ENCODE data around the gene C1D. TPM values are rescaled to one million over a fixed set of nuclear protein-coding genes. Genes with fewer than 3 reads are reported as not detected.
A peak's percentile ranks its signal among the peaks of the same experiment; 100 is the strongest.
"Not testable (repeated sequence)": the region's sequence is repeated elsewhere in the genome, so short reads cannot be mapped to it uniquely, and the experiment has no call there.

C1D gene
- total and polyA plus RNA-seq, 2 donors from 2014 or later, result 23.0 to 34.2 TPM

GRCh38 chr2:68083346-68083745 is 20.5 kb upstream of the C1D start:
- no peak for TF ChIP-seq CTCF (IDR thresholded peaks at IDR 0.05; ENCODE audit: borderline replicate concordance, extremely low read depth, insufficient read depth)
- FAIRE-seq (no peak), DNase-seq (no peak)
- Histone ChIP-seq H3K27ac (ENCODE audit: low read depth in 2 of 2, low read length in 2 of 2) (no peak overlapping the region), H3K27me3 (ENCODE audit: control insufficient read depth, insufficient read depth, low read length) (no peaks in the 10 kb centered on the region), H3K9ac (ENCODE audit: low read length in 3 of 3) (no peak overlapping the region), H3K36me3 (ENCODE audit: control insufficient read depth in 2 of 3, insufficient read depth in 3 of 3, low read length in 3 of 3) (no peaks in the 10 kb centered on the region), H3K9me3 (ENCODE audit: control insufficient read depth in 2 of 3, insufficient read depth in 1 of 3, low read length in 3 of 3) (no peaks in the 10 kb centered on the region), H3K4me3 (ENCODE audit: low read length in 3 of 3) (no peak overlapping the region), H3K4me1 (ENCODE audit: control insufficient read depth in 2 of 3, insufficient read depth in 2 of 3, low read depth in 1 of 3, low read length in 3 of 3) (no peaks in the 10 kb centered on the region)
- intact Hi-C loops (cut with DNase I), result no loop called here

- H3K27ac ChIP-seq (ENCODE audit: low read depth in 2 of 2, low read length in 2 of 2), result no peak overlapping the region
- H3K4me1 ChIP-seq (ENCODE audit: control insufficient read depth in 2 of 3, insufficient read depth in 2 of 3, low read depth in 1 of 3, low read length in 3 of 3), result no peaks in the 10 kb centered on the region
- no peaks in the 10 kb centered on the region for H3K27me3 ChIP-seq (ENCODE audit: control insufficient read depth, insufficient read depth, low read length)
- FAIRE-seq (no peak), DNase-seq (no peak)
- no peaks in the 10 kb centered on the region for H3K36me3 ChIP-seq (ENCODE audit: control insufficient read depth in 2 of 3, insufficient read depth in 3 of 3, low read length in 3 of 3)
- intact Hi-C loops (cut with DNase I), result no loop called here
- TF ChIP-seq CTCF (IDR thresholded peaks at IDR 0.05; ENCODE audit: borderline replicate concordance, extremely low read depth, insufficient read depth), result no peak
- no peak overlapping the region for H3K9ac ChIP-seq (ENCODE audit: low read length in 3 of 3)
- H3K4me3 ChIP-seq (ENCODE audit: low read length in 3 of 3), result no peak overlapping the region
- no peaks in the 10 kb centered on the region for H3K9me3 ChIP-seq (ENCODE audit: control insufficient read depth in 2 of 3, insufficient read depth in 1 of 3, low read length in 3 of 3)
These were observed 11.2 kb upstream of the C1D start for GRCh38 chr2:68074050-68074449.

- H3K36me3 ChIP-seq (ENCODE audit: control insufficient read depth in 2 of 3, insufficient read depth in 3 of 3, low read length in 3 of 3); H3K27me3 ChIP-seq (ENCODE audit: control insufficient read depth, insufficient read depth, low read length); H3K4me1 ChIP-seq (ENCODE audit: control insufficient read depth in 2 of 3, insufficient read depth in 2 of 3, low read depth in 1 of 3, low read length in 3 of 3); H3K9me3 ChIP-seq (ENCODE audit: control insufficient read depth in 2 of 3, insufficient read depth in 1 of 3, low read length in 3 of 3); intact Hi-C loops (cut with DNase I); H3K4me3 ChIP-seq (ENCODE audit: low read length in 3 of 3); H3K27ac ChIP-seq (ENCODE audit: low read depth in 2 of 2, low read length in 2 of 2); FAIRE-seq; H3K9ac ChIP-seq (ENCODE audit: low read length in 3 of 3): not testable (repeated sequence)
- DNase-seq, result peak in 2 of 5 donors; percentile 38 to 70
These were observed 1.2 kb upstream of the C1D start for GRCh38 chr2:68063797-68064646.

- no peak overlapping the region for H3K9ac ChIP-seq (ENCODE audit: low read length in 3 of 3)
- H3K4me3 ChIP-seq (ENCODE audit: low read length in 3 of 3), result no peak overlapping the region
- intact Hi-C loops (cut with DNase I), result no loop called here
- TF ChIP-seq CTCF (IDR thresholded peaks at IDR 0.05; ENCODE audit: borderline replicate concordance, extremely low read depth, insufficient read depth), result no peak
- no peak overlapping the region for H3K27ac ChIP-seq (ENCODE audit: low read depth in 2 of 2, low read length in 2 of 2)
- H3K36me3 ChIP-seq (ENCODE audit: control insufficient read depth in 2 of 3, insufficient read depth in 3 of 3, low read length in 3 of 3), result no peaks in the 10 kb centered on the region
- H3K27me3 ChIP-seq (ENCODE audit: control insufficient read depth, insufficient read depth, low read length), result no peaks in the 10 kb centered on the region
- H3K4me1 ChIP-seq (ENCODE audit: control insufficient read depth in 2 of 3, insufficient read depth in 2 of 3, low read depth in 1 of 3, low read length in 3 of 3), result peaks cover 0 to 4% (median 4%) of the 10 kb centered on the region in 3 donors
- no peaks in the 10 kb centered on the region for H3K9me3 ChIP-seq (ENCODE audit: control insufficient read depth in 2 of 3, insufficient read depth in 1 of 3, low read length in 3 of 3)
- DNase-seq (no peak), FAIRE-seq (no peak)
These were observed 2.2 kb downstream of the C1D start for GRCh38 chr2:68060652-68061051.
